ENCODE data around the gene CPEB3. TPM values are rescaled to one million over a fixed set of nuclear protein-coding genes. Genes with fewer than 3 reads are reported as not detected.

Gene CPEB3
- total RNA-seq, 4 donors from 2014 or later, result 9.9 to 15.2 (median 11.4) TPM

DNA sequence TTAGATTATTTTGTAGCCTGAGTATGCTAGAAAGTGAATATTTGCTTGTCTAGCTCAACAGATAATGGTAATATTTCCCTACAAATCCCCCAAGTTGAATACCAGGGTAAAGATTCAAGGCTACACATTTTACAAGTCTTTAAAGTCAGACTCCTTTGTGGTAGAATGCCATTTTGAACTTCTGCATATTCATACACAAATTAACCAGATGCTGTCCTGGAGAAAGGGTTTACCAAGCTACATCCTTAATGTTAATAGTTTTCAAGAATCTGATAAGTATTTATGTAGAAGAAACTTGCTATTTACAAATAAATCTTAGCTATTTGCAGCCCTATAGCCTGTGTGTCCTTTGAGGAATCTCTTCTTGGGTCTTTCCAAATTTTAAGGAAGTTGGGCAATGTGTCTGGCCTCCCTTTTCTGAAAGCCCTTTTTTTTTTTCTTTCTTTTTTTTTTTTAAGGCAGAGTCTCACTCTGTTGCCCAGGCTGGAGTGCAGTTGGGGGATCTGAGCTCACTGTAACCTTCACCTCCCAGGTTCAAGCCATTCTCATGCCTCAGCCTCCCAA lies 82.6 kb downstream of the CPEB3 start:
- H3K4me3 ChIP-seq, result no peak overlapping the region
- DNase-seq, result no peak
- no peaks in the 10 kb centered on the region for H3K9me3 ChIP-seq
- H3K27ac ChIP-seq, result no peak overlapping the region
- TF ChIP-seq CTCF (IDR thresholded peaks at IDR 0.05) (no peak), POLR2A (IDR thresholded peaks at IDR 0.05) (no peak)
- H3K36me3 ChIP-seq, result no peaks in the 10 kb centered on the region
- peaks cover 0 to 3% (median 0%) of the 10 kb centered on the region in 4 donors for H3K4me1 ChIP-seq
- H3K27me3 ChIP-seq, result no peaks in the 10 kb centered on the region

DNA sequence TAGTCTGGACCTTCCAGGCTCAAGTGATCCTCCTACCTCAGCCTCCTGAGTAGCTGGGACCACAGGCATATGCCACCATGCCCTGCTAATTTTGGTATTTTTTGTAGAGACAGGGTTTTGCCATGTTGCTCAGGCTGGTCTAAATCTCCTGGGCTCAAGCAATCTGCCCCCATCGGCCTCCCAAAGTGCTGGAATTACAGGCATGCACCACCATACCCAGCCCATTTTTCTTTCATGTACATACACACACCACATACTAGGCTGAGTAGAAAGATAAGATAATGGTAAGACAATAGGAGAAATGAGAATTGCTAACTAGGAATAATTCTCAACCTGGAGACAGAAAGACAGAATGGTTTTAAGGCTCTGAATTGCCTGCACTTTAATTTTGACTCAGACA lies 83.8 kb downstream of the CPEB3 start:
- H3K36me3 ChIP-seq, result no peaks in the 10 kb centered on the region
- no peak overlapping the region for H3K4me3 ChIP-seq
- H3K27me3 ChIP-seq, result no peaks in the 10 kb centered on the region
- TF ChIP-seq CTCF (IDR thresholded peaks at IDR 0.05) (no peak), POLR2A (IDR thresholded peaks at IDR 0.05) (no peak)
- peaks cover 0 to 3% (median 0%) of the 10 kb centered on the region in 4 donors for H3K4me1 ChIP-seq
- H3K9me3 ChIP-seq, result no peaks in the 10 kb centered on the region
- H3K27ac ChIP-seq, result no peak overlapping the region
- DNase-seq, result no peak

- Histone ChIP-seq H3K4me1 (no peaks in the 10 kb centered on the region), H3K4me3 (no peak overlapping the region), H3K27ac (no peak overlapping the region), H3K9me3 (no peaks in the 10 kb centered on the region), H3K27me3 (no peaks in the 10 kb centered on the region), H3K36me3 (no peaks in the 10 kb centered on the region)
- no peak for TF ChIP-seq CTCF (IDR thresholded peaks at IDR 0.05)
- no peak for TF ChIP-seq POLR2A (IDR thresholded peaks at IDR 0.05)
- no peak for DNase-seq
These were observed 86.8 kb downstream of the CPEB3 start for GRCh38 chr10:92203919-92204623.

DNA sequence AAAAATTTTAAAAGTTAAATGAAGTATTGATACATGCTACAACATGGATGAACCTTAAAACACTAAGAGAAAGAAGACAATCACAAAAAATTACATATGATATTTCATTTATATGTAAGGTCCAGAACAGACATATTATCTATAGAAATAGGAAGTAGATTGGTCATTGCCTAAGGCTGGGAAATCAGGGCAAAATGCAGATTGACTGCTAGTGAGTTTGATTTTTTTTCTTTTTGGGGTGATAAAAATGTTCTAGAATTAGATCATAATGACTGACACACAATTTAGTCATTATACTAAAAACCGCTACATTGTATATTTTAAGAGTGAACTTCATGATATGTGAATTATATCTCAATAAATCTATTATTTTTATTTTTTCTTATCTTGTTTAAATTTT lies 88.3 kb downstream of the CPEB3 start:
- TF ChIP-seq CTCF (IDR thresholded peaks at IDR 0.05), result no peak
- TF ChIP-seq POLR2A (IDR thresholded peaks at IDR 0.05), result no peak
- no peaks in the 10 kb centered on the region for H3K9me3 ChIP-seq
- no peak for DNase-seq
- H3K4me3 ChIP-seq, result no peak overlapping the region
- no peaks in the 10 kb centered on the region for H3K36me3 ChIP-seq
- H3K27ac ChIP-seq, result no peak overlapping the region
- no peaks in the 10 kb centered on the region for H3K27me3 ChIP-seq
- H3K4me1 ChIP-seq, result no peaks in the 10 kb centered on the region

GRCh38 chr10:92200564-92200963 lies 90.3 kb downstream of the CPEB3 start:
- no peak for DNase-seq
- Histone ChIP-seq H3K27me3 (no peaks in the 10 kb centered on the region), H3K27ac (no peak overlapping the region), H3K36me3 (no peaks in the 10 kb centered on the region), H3K4me1 (no peaks in the 10 kb centered on the region), H3K9me3 (no peaks in the 10 kb centered on the region), H3K4me3 (no peak overlapping the region)
- TF ChIP-seq POLR2A (IDR thresholded peaks at IDR 0.05), result no peak

GRCh38 chr10:92187101-92187500 lies 103.8 kb downstream of the CPEB3 start:
- Histone ChIP-seq H3K27ac (no peak overlapping the region), H3K4me1 (no peaks in the 10 kb centered on the region), H3K4me3 (no peak overlapping the region), H3K27me3 (no peaks in the 10 kb centered on the region), H3K9me3 (no peaks in the 10 kb centered on the region), H3K36me3 (no peaks in the 10 kb centered on the region)
- no peak for DNase-seq
- TF ChIP-seq CTCF (IDR thresholded peaks at IDR 0.05) (no peak), POLR2A (IDR thresholded peaks at IDR 0.05) (no peak)
